ENCODE results near the gene P2RX2.

GRCh38 chr12:132632521-132633228 is 14.1 kb downstream of the P2RX2 start:
- TF ChIP-seq, protein P1, sequence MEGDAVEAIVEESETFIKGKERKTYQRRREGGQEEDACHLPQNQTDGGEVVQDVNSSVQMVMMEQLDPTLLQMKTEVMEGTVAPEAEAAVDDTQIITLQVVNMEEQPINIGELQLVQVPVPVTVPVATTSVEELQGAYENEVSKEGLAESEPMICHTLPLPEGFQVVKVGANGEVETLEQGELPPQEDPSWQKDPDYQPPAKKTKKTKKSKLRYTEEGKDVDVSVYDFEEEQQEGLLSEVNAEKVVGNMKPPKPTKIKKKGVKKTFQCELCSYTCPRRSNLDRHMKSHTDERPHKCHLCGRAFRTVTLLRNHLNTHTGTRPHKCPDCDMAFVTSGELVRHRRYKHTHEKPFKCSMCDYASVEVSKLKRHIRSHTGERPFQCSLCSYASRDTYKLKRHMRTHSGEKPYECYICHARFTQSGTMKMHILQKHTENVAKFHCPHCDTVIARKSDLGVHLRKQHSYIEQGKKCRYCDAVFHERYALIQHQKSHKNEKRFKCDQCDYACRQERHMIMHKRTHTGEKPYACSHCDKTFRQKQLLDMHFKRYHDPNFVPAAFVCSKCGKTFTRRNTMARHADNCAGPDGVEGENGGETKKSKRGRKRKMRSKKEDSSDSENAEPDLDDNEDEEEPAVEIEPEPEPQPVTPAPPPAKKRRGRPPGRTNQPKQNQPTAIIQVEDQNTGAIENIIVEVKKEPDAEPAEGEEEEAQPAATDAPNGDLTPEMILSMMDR (conservative IDR thresholded peaks at IDR 0.05; ENCODE audit: low read depth in 2 of 2), result no peak
- TF ChIP-seq POLR2AphosphoS5 (IDR thresholded peaks at IDR 0.05; ENCODE audit: low read depth) (no peak), EZH2phosphoT487 (IDR thresholded peaks at IDR 0.05; ENCODE audit: unreplicated experiment) (no peak), JUNB (IDR thresholded peaks at IDR 0.05; ENCODE audit: unreplicated experiment) (no peak), EZH2 (IDR thresholded peaks at IDR 0.05; ENCODE audit: low read depth, unreplicated experiment) (no peak)
